ENCODE data around the gene PDSS2.

DNA sequence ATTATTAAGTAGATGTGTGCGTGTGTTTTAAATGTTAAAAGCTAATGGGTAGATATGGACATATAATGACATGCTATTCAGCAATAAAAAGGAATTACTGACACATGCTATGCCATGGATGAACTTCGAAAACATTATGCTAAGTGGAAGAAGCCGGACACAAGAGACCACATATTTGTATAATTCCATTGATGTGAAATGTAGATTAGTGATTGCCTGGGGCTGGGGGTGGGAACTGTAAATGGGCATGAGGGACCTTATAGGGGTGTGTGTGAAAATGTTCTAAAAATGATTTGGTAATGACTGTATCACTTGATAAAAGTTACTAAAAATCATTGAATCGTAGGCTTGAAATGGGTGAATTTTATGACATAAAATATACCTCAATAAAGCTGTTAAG lies 239.5 kb downstream of the PDSS2 start:
- TF ChIP-seq, protein P1, sequence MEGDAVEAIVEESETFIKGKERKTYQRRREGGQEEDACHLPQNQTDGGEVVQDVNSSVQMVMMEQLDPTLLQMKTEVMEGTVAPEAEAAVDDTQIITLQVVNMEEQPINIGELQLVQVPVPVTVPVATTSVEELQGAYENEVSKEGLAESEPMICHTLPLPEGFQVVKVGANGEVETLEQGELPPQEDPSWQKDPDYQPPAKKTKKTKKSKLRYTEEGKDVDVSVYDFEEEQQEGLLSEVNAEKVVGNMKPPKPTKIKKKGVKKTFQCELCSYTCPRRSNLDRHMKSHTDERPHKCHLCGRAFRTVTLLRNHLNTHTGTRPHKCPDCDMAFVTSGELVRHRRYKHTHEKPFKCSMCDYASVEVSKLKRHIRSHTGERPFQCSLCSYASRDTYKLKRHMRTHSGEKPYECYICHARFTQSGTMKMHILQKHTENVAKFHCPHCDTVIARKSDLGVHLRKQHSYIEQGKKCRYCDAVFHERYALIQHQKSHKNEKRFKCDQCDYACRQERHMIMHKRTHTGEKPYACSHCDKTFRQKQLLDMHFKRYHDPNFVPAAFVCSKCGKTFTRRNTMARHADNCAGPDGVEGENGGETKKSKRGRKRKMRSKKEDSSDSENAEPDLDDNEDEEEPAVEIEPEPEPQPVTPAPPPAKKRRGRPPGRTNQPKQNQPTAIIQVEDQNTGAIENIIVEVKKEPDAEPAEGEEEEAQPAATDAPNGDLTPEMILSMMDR (optimal IDR thresholded peaks at IDR 0.05 in 1 of 3, IDR thresholded peaks at IDR 0.05 in 1 of 3, conservative IDR thresholded peaks at IDR 0.05 in 1 of 3; ENCODE audit: extremely low read depth in 1 of 3, insufficient read depth in 2 of 3, low read length in 3 of 3): no peak
- TF ChIP-seq EZH2 (IDR thresholded peaks at IDR 0.05; ENCODE audit: low read length): no peak

Measured in keratinocyte (primary cell).